HCT116 (cell line): ENCODE measurements around the gene UBE2D2. TPM values are rescaled to one million over a fixed set of nuclear protein-coding genes. Genes with fewer than 3 reads are reported as not detected.
A peak's percentile ranks its signal among the peaks of the same experiment; 100 is the strongest.

ENCODE experiments used
- ATAC-seq: fragments of 200-7000 bp; cut with Tn5 transposase; 2 replicates; pipeline ENCODE4 v1.9.1; 2020; ENCODE audit warnings: mild to moderate bottlenecking, moderate library complexity
- BruUV-seq: library from RNA; stranded (reverse); fragments of 400-500 nt; replicated peaks from 2 replicates; lab custom pipeline; 2021; lab: Mats Ljungman, UMichigan
- CTCF ChIA-PET: fragments of 300-600 bp; sonication (Branson Sonifier 250); formaldehyde crosslinking; loops from one replicate; lab custom pipeline; 2021; ENCODE audit warnings: antibody characterized with exemption; lab: Charles Lee
- POLR2A ChIA-PET: fragments of 300-600, 350-600 bp; sonication (Branson Sonifier 250); formaldehyde crosslinking; loops from one replicate; lab custom pipeline; 2021; ENCODE audit warnings: antibody characterized with exemption; lab: Charles Lee
- RAD21 ChIA-PET, 2 experiments: fragments of 300-600 bp; sonication (Branson Sonifier 250); formaldehyde crosslinking; loops; one replicate each; lab custom pipeline; 2023; ENCODE audit warnings: low total read pairs in 2 of 2; ENCODE audit not compliant: uncharacterized antibody in 2 of 2, unreplicated experiment in 2 of 2, low non-redundant PET in 1 of 2; lab: Charles Lee
- DNase-seq: peaks from one replicate; pipeline ENCODE4 v3.0.0-alpha.2; 2010; ENCODE audit warnings: low read depth, low spot score
- H2AFZ ChIP-seq: fragments of 200-600 bp; shearing (Covaris generic), sonication (generic); 2 replicates; pipeline ENCODE4 v1.6.1; 2017; ENCODE audit warnings: low read depth, mixed run types, mixed read lengths, antibody characterized with exemption, low read length; ENCODE audit not compliant: poor library complexity, severe bottlenecking
- H3K27ac ChIP-seq: 2 replicates; pipeline ENCODE4 v1.5.1; 2012; ENCODE audit warnings: low read depth, low read length
- H3K27me3 ChIP-seq: fragments of 200-600 bp; sonication (generic); 2 replicates; pipeline ENCODE4 v1.6.1; 2016; ENCODE audit warnings: mixed run types, low read length, mixed read lengths; ENCODE audit not compliant: insufficient read depth
- H3K36me3 ChIP-seq, 2 experiments: fragments of 200-500 bp in 1 of 2; fragments of 200-600 bp in 1 of 2; sonication (Bioruptor generic) in 1 of 2; sonication (generic) in 1 of 2; 2 replicates each; pipeline versions ENCODE4 v1.5.1 to v1.6.1; 2014 to 2016; ENCODE audit warnings: low read length in 2 of 2, inconsistent platforms in 1 of 2, mixed read lengths in 1 of 2, mixed run types in 1 of 2; ENCODE audit not compliant: insufficient read depth in 2 of 2, control insufficient read depth in 1 of 2
- H3K4me1 ChIP-seq, 2 experiments: fragments of 200-600 bp in 1 of 2; sonication (generic) in 1 of 2; 2 replicates each; pipeline versions ENCODE4 v1.5.1 to v1.6.1; 2012 to 2017; ENCODE audit warnings: low read length in 2 of 2, inconsistent platforms in 1 of 2, mild to moderate bottlenecking in 1 of 2, mixed read lengths in 1 of 2, mixed run types in 1 of 2, moderate library complexity in 1 of 2; ENCODE audit not compliant: insufficient read depth in 2 of 2, control insufficient read depth in 1 of 2
- H3K4me2 ChIP-seq: fragments of 200-600 bp; sonication (generic); 2 replicates; pipeline ENCODE4 v1.6.1; 2017; ENCODE audit warnings: mixed run types, low read length, mixed read lengths
- H3K4me3 ChIP-seq, 2 experiments: fragments of 200-600 bp in 1 of 2; sonication (generic) in 1 of 2; replicated peaks in 1 of 2; 2 replicates each; pipeline ENCODE4 v1.5.1; 2011 to 2016; ENCODE audit warnings: low read length in 2 of 2, control low read depth in 1 of 2, low read depth in 1 of 2, mild to moderate bottlenecking in 1 of 2, mixed read lengths in 1 of 2, mixed run types in 1 of 2
- H3K79me2 ChIP-seq: fragments of 200-600 bp; sonication (generic); 2 replicates; pipeline ENCODE4 v1.6.1; 2017; ENCODE audit warnings: mild to moderate bottlenecking, mixed run types, low read length, moderate library complexity, mixed read lengths; ENCODE audit not compliant: insufficient read depth
- H3K9ac ChIP-seq: fragments of 200-600 bp; sonication (generic); 2 replicates; pipeline ENCODE4 v1.6.1; 2016; ENCODE audit warnings: low read length, mixed read lengths
- H3K9me2 ChIP-seq: fragments of 200-600 bp; sonication (generic), shearing (Covaris generic); 2 replicates; pipeline ENCODE4 v1.6.1; 2017; ENCODE audit warnings: mixed run types, mild to moderate bottlenecking, moderate library complexity; ENCODE audit not compliant: insufficient read depth
- H3K9me3 ChIP-seq, 2 experiments: fragments of 200-500 bp in 1 of 2; fragments of 200-600 bp in 1 of 2; sonication (Bioruptor generic) in 1 of 2; sonication (generic) in 1 of 2; 2 replicates each; pipeline ENCODE4 v1.6.1; 2014 to 2017; ENCODE audit warnings: low read length in 2 of 2, mixed read lengths in 2 of 2, inconsistent platforms in 1 of 2, low read depth in 1 of 2, mild to moderate bottlenecking in 1 of 2, mixed run types in 1 of 2, moderate library complexity in 1 of 2; ENCODE audit not compliant: control insufficient read depth in 1 of 2, insufficient read depth in 1 of 2
- H4K20me1 ChIP-seq: fragments of 200-600 bp; sonication (generic), shearing (Covaris generic); 2 replicates; pipeline ENCODE4 v1.6.1; 2017; ENCODE audit warnings: mixed run types, mild to moderate bottlenecking, moderate library complexity; ENCODE audit not compliant: insufficient read depth
- CEBPB ChIP-seq: IDR thresholded peaks from 2 replicates; pipeline ENCODE4 v1.6.1; 2012; ENCODE audit warnings: low read depth
- EGR1 ChIP-seq: IDR thresholded peaks from 2 replicates; pipeline ENCODE4 v1.6.1; 2012; ENCODE audit warnings: low read depth
- ELF1 ChIP-seq: IDR thresholded peaks from 2 replicates; pipeline ENCODE4 v1.6.1; 2012; ENCODE audit warnings: low read depth, borderline replicate concordance
- EZH2 ChIP-seq: fragments of 200-600 bp; sonication (generic); IDR thresholded peaks from 2 replicates; pipeline ENCODE4 v1.6.1; 2017; ENCODE audit warnings: antibody characterized with exemption, mixed run types
- EZH2phosphoT487 ChIP-seq: fragments of 200-600 bp; IDR thresholded peaks from 2 replicates; pipeline ENCODE4 v1.6.1; 2018; ENCODE audit warnings: antibody characterized with exemption, borderline replicate concordance
- FOSL1 ChIP-seq: IDR thresholded peaks from 2 replicates; pipeline ENCODE4 v1.6.1; 2012; ENCODE audit warnings: low read depth
- JUND ChIP-seq: IDR thresholded peaks from 2 replicates; pipeline ENCODE4 v1.6.1; 2012
- POLR2A ChIP-seq: IDR thresholded peaks from 2 replicates; pipeline ENCODE4 v1.7.0; 2011; ENCODE audit warnings: borderline replicate concordance; ENCODE audit not compliant: insufficient read depth, insufficient read length; ENCODE audit errors: extremely low read depth
- POLR2AphosphoS5 ChIP-seq: IDR thresholded peaks from 2 replicates; pipeline ENCODE4 v1.6.1; 2011; ENCODE audit warnings: mild to moderate bottlenecking, low read depth, low read length, moderate library complexity
- RAD21 ChIP-seq: IDR thresholded peaks from 2 replicates; pipeline ENCODE4 v1.6.1; 2012; ENCODE audit warnings: low read depth, mild to moderate bottlenecking
- SIN3A ChIP-seq: IDR thresholded peaks from 2 replicates; pipeline ENCODE4 v1.6.1; 2012; ENCODE audit warnings: low read depth
- SP1 ChIP-seq: IDR thresholded peaks from 2 replicates; pipeline ENCODE4 v1.6.1; 2012; ENCODE audit warnings: low read depth
- SRF ChIP-seq: IDR thresholded peaks from 2 replicates; pipeline ENCODE4 v1.6.1; 2012; ENCODE audit warnings: low read depth
- TCF7L2 ChIP-seq: IDR thresholded peaks from 2 replicates; pipeline ENCODE4 v1.7.0; 2011; ENCODE audit warnings: borderline replicate concordance, inconsistent platforms; ENCODE audit not compliant: insufficient read depth, insufficient read length; ENCODE audit errors: extremely low read depth
- YY1 ChIP-seq: IDR thresholded peaks from 2 replicates; pipeline ENCODE4 v1.6.1; 2011; ENCODE audit warnings: low read length, low read depth, moderate library complexity, mild to moderate bottlenecking; ENCODE audit not compliant: insufficient replicate concordance; ENCODE audit errors: extremely low read depth
- ZFX ChIP-seq: fragments of 450-650 bp; IDR thresholded peaks from 2 replicates; pipeline ENCODE4 v1.6.1; 2017
- intact Hi-C: fragments of 100-400 bp; cut with micrococcal nuclease; formaldehyde crosslinking; loops from 2 replicates; pipeline ENCODE4 v1.10.0; 2022
- total RNA-seq: library from RNA; stranded (reverse); gene quantifications from one replicate; pipeline ENCODE4 v1.2.1, GENCODE V29; 2021; ENCODE audit not compliant: unreplicated experiment
- TF ChIP-seq, protein P1 (sequence below): IDR thresholded peaks from 2 replicates; pipeline ENCODE4 v1.6.1; 2012
- TF ChIP-seq, protein P2 (sequence below), 3 experiments: fragments of 200-600 bp in 1 of 3; sonication (generic) in 1 of 3; IDR thresholded peaks in 2 of 3; conservative IDR thresholded peaks in 1 of 3; 2 replicates each; pipeline ENCODE4 v1.5.1; 2012 to 2017; ENCODE audit warnings: low read depth in 2 of 3, low read length in 2 of 3, antibody characterized with exemption in 1 of 3, borderline replicate concordance in 1 of 3, control low read depth in 1 of 3, mild to moderate bottlenecking in 1 of 3, mixed read lengths in 1 of 3, mixed run types in 1 of 3, moderate library complexity in 1 of 3; ENCODE audit not compliant: insufficient read depth in 1 of 3
- TF ChIP-seq, protein P3 (sequence below): IDR thresholded peaks from 2 replicates; pipeline ENCODE4 v1.6.1; 2011; ENCODE audit warnings: mild to moderate bottlenecking, low read length, moderate library complexity; ENCODE audit not compliant: insufficient replicate concordance; ENCODE audit errors: extremely low read depth
- TF ChIP-seq, protein P4 (sequence below): IDR thresholded peaks from 2 replicates; pipeline ENCODE4 v1.6.1; 2012

UBE2D2 gene
- total RNA-seq, 1 experiment from 2014 or later, result 140 TPM

DNA sequence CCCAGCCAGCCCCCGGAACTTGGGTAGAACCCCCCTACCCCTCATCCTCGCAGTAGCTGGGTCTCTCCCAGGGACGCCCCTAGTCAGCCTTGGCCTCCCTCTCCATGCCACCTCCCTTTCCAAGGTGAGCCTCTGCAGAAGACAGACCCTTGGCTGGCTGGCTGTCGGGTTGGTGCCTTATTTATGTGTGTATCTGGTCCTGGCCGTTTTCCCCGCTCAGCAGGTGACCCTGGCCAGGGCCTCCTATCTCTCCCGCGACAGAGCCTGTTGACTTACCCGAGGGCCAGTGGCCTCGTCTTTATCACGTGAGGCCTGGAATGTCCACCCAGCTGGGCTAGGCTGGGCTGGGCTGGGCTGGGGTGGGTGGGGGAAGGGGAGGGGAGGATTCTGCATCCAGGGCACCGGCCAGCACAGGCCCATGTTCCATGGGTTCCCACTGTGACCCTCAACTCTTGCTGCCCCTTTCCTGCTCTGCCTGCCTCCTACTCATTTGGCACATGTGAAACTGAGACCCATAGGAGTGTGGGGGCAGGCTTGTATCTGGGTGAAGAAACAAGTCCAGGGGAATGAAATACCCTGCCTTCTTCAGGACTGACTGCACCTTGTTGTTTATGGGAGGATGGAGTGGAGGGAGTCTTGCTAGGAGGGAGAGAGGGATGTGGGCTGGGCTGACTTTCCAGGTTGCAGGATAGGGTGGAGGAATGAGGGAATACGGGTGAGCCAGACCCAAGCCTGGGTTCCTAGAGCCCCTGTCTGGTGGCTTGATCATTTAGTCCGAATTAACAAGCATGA, 90.1 kb downstream of the UBE2D2 start:
- Histone ChIP-seq H3K9me3 (no peaks in the 10 kb centered on the region), H3K4me2 (peak overlapping the region; percentile 84), H3K27me3 (no peaks in the 10 kb centered on the region), H2AFZ (no peak overlapping the region), H3K9me2 (no peaks in the 10 kb centered on the region), H3K9ac (peak overlapping the region; percentile 40), H3K36me3 (no peaks in the 10 kb centered on the region), H3K4me1 (peaks cover 65 to 77% of the 10 kb centered on the region in 2 experiments), H3K4me3 (peak overlapping the region; percentile 1 to 46; a peak in 3 of 4 replicates), H3K79me2 (peaks cover 75% of the 10 kb centered on the region)
- ChIA-PET CTCF (interaction anchor here (1.2 to 1.3 kb wide), 3 partner anchors 14 to 17 kb away, joined by 3 to 5 read pairs (median 4); no protein-coding TSS in a partner anchor), RAD21 (interaction anchor here in 1 of 2 experiments (0.7 to 1.1 kb wide), 2 partner anchors 14 to 39 kb away, joined by 3 to 4 read pairs; no protein-coding TSS in a partner anchor), POLR2A (interaction anchor here (0.7 to 3.9 kb wide), 5 partner anchors 9 to 110 kb away, joined by 3 to 62 read pairs (median 3); partner anchors contain the start of gene UBE2D2)
- ATAC-seq (peak; percentile 20), DNase-seq (no peak)
- intact Hi-C loops, result no loop called here
- TF ChIP-seq JUND (no peak), YY1 (no peak), EZH2 (no peak), SRF (no peak), EZH2phosphoT487 (no peak), SP1 (no peak), ZFX (no peak), FOSL1 (no peak), EGR1 (no peak), TCF7L2 (no peak), SIN3A (no peak), POLR2A (no peak), ELF1 (no peak), CEBPB (no peak), POLR2AphosphoS5 (no peak), RAD21 (no peak)
- TF ChIP-seq, protein P1, sequence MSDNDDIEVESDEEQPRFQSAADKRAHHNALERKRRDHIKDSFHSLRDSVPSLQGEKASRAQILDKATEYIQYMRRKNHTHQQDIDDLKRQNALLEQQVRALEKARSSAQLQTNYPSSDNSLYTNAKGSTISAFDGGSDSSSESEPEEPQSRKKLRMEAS, result no peak
- TF ChIP-seq, protein P2, sequence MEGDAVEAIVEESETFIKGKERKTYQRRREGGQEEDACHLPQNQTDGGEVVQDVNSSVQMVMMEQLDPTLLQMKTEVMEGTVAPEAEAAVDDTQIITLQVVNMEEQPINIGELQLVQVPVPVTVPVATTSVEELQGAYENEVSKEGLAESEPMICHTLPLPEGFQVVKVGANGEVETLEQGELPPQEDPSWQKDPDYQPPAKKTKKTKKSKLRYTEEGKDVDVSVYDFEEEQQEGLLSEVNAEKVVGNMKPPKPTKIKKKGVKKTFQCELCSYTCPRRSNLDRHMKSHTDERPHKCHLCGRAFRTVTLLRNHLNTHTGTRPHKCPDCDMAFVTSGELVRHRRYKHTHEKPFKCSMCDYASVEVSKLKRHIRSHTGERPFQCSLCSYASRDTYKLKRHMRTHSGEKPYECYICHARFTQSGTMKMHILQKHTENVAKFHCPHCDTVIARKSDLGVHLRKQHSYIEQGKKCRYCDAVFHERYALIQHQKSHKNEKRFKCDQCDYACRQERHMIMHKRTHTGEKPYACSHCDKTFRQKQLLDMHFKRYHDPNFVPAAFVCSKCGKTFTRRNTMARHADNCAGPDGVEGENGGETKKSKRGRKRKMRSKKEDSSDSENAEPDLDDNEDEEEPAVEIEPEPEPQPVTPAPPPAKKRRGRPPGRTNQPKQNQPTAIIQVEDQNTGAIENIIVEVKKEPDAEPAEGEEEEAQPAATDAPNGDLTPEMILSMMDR (IDR thresholded peaks at IDR 0.05 in 2 of 3, conservative IDR thresholded peaks at IDR 0.05 in 1 of 3; ENCODE audit: borderline replicate concordance in 1 of 3, insufficient read depth in 1 of 3, low read depth in 2 of 3, low read length in 2 of 3), result no peak
- TF ChIP-seq, protein P3, sequence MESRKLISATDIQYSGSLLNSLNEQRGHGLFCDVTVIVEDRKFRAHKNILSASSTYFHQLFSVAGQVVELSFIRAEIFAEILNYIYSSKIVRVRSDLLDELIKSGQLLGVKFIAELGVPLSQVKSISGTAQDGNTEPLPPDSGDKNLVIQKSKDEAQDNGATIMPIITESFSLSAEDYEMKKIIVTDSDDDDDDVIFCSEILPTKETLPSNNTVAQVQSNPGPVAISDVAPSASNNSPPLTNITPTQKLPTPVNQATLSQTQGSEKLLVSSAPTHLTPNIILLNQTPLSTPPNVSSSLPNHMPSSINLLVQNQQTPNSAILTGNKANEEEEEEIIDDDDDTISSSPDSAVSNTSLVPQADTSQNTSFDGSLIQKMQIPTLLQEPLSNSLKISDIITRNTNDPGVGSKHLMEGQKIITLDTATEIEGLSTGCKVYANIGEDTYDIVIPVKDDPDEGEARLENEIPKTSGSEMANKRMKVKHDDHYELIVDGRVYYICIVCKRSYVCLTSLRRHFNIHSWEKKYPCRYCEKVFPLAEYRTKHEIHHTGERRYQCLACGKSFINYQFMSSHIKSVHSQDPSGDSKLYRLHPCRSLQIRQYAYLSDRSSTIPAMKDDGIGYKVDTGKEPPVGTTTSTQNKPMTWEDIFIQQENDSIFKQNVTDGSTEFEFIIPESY, result no peak
- TF ChIP-seq, protein P4, sequence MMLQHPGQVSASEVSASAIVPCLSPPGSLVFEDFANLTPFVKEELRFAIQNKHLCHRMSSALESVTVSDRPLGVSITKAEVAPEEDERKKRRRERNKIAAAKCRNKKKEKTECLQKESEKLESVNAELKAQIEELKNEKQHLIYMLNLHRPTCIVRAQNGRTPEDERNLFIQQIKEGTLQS, result no peak
- TF ChIP-seq, all 23 proteins: peak for 0
- no TSS peak for BruUV-seq
- Histone ChIP-seq H4K20me1 (peaks cover 6% of the 10 kb centered on the region; the same call in 1 of the 2 replicates), H3K27ac (peak overlapping the region; percentile 88)
